Measurements from ENCODE around the gene ATP10A. TPM values are rescaled to one million over a fixed set of nuclear protein-coding genes. Genes with fewer than 3 reads are reported as not detected.

Gene ATP10A
- total and polyA plus RNA-seq, 9 of the 15 experiments (the other 6 are each of a cell fraction or from before 2014, with no cell fraction given): 0.09 TPM; not detected in 8

DNA sequence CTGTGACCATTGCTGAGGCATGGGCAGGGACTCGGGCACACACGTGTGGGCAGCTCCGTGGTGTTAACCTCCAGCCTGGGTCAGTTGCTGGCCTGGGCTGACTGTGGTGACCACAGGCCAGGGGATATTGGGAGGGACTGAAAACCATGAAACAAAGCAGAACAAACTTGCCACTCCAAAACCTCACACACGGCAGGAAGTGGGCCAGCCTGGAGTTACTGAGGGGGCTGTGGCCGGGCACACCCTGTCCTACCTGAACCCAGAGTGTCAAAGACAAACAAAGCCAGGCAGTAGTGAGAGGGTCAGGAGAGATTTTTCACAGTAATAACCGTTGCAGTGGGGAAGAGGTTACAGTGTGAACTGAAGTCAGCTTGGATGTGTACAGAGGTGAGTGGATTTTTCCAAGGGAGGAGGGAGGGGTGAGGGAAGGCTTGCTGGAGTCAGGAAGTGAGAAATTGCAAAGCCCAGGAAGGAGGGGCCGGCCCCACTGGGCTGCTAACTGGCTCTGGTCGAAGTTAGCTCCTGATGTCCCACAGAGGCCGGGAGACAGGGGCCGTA, 40.0 kb upstream of the ATP10A start:
- intact Hi-C loops (cut with micrococcal nuclease) (no loop called here), in situ Hi-C loops (cut with MboI) (no loop called here)
- WGBS (ENCODE audit: insufficient coverage, low coverage, missing lambda C conversion rate): 2% methylated on average over 7 of the region's 10 CpGs
- no peaks in the 10 kb centered on the region for H3K36me3 ChIP-seq (ENCODE audit: control insufficient read depth, insufficient read depth, low read length)
- no peak overlapping the region for H2AFZ ChIP-seq (ENCODE audit: low read depth, low read length)
- H3K9ac ChIP-seq (ENCODE audit: insufficient read depth in 1 of 2, low read depth in 2 of 2, low read length in 2 of 2): no peak overlapping the region
- H3K4me3 ChIP-seq: no peak overlapping the region
- no peaks in the 10 kb centered on the region for H3K79me2 ChIP-seq (ENCODE audit: control insufficient read depth, insufficient read depth, low read length)
- TF ChIP-seq, protein P1, sequence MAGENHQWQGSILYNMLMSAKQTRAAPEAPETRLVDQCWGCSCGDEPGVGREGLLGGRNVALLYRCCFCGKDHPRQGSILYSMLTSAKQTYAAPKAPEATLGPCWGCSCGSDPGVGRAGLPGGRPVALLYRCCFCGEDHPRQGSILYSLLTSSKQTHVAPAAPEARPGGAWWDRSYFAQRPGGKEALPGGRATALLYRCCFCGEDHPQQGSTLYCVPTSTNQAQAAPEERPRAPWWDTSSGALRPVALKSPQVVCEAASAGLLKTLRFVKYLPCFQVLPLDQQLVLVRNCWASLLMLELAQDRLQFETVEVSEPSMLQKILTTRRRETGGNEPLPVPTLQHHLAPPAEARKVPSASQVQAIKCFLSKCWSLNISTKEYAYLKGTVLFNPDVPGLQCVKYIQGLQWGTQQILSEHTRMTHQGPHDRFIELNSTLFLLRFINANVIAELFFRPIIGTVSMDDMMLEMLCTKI (IDR thresholded peaks at IDR 0.05; ENCODE audit: partially characterized antibody): no peak
- no peak for TF ChIP-seq ZNF644 (tag; IDR thresholded peaks at IDR 0.05; ENCODE audit: low read depth)
- no peak for TF ChIP-seq C11orf30 (IDR thresholded peaks at IDR 0.05; ENCODE audit: low read depth)
- TF ChIP-seq SRSF1 (IDR thresholded peaks at IDR 0.05; ENCODE audit: low read depth, low read length): no peak
- TF ChIP-seq DEAF1 (CRISPR knock-in tag; IDR thresholded peaks at IDR 0.05): no peak
- no peak for TF ChIP-seq ZNF217 (CRISPR knock-in tag; IDR thresholded peaks at IDR 0.05)
- POLR2A ChIA-PET: interaction anchor here (0.6 kb wide), 1 partner anchor 176 kb away, joined by 3 read pairs; no protein-coding TSS in a partner anchor
- H3K9me3 ChIP-seq (replicated peaks; ENCODE audit: control insufficient read depth, insufficient read depth, low read depth, low read length): no peaks in the 10 kb centered on the region
- H3K9me1 ChIP-seq (ENCODE audit: control insufficient read depth, insufficient read depth, low read length): no peaks in the 10 kb centered on the region
- FAIRE-seq (no peak), DNase-seq (ENCODE audit: extremely low read depth in 1 of 4, low spot score in 3 of 4) (no peak), ATAC-seq (no peak; the same call in 1 of the 3 replicates)
- H3K27me3 ChIP-seq (ENCODE audit: control insufficient read depth in 2 of 2, insufficient read depth in 2 of 2, low read length in 2 of 2): no peaks in the 10 kb centered on the region; a peak in 1 of 5 replicates
- no peaks in the 10 kb centered on the region for H4K20me1 ChIP-seq (replicated peaks; ENCODE audit: control insufficient read depth, insufficient read depth, low read length)
- BruUV-seq (replicated peaks): no TSS peak
- H3K4me1 ChIP-seq (replicated peaks in 1 of 2; ENCODE audit: control insufficient read depth in 2 of 2, insufficient read depth in 2 of 2, low read length in 2 of 2): no peaks in the 10 kb centered on the region
- no peak overlapping the region for H3K4me2 ChIP-seq (ENCODE audit: insufficient read depth, low read length)
- H3K27ac ChIP-seq (ENCODE audit: extremely low read depth, low read depth, low read length): no peak overlapping the region
- CTCF ChIA-PET (ENCODE audit: low intra/inter-chr PET ratio): no interaction called here
